ENCODE data around the gene LYZ.
"Not testable (repeated sequence)": the region's sequence is repeated elsewhere in the genome, so short reads cannot be mapped to it uniquely, and the experiment has no call there.

Gene LYZ

GRCh38 chr12:69348162-69348938, at the start of gene LYZ:
Gene LYZ, plus strand, starts transcription at chr12:69348381. Its CDS starts 28 bp downstream, at chr12:69348409.
- DNase-seq (ENCODE audit: low read depth in 2 of 2) = no peak

- DNase-seq (ENCODE audit: low read depth in 2 of 2) = no peak
Observed at GRCh38 chr12:69298947-69299346, 49.2 kb upstream of the LYZ start.

- no peak for DNase-seq (ENCODE audit: low read depth in 2 of 2)
Observed at GRCh38 chr12:69304284-69304683, 43.9 kb upstream of the LYZ start.

GRCh38 chr12:69309461-69309860, 38.7 kb upstream of the LYZ start:
- no peak for DNase-seq (ENCODE audit: low read depth in 2 of 2)

GRCh38 chr12:69313209-69313608, 35.0 kb upstream of the LYZ start:
- DNase-seq (ENCODE audit: low read depth in 2 of 2) = no peak

- not testable (repeated sequence) for DNase-seq (ENCODE audit: low read depth in 2 of 2)
Observed at GRCh38 chr12:69316784-69317183, 31.4 kb upstream of the LYZ start.

GRCh38 chr12:69317233-69317632, 30.9 kb upstream of the LYZ start:
- not testable (repeated sequence) for DNase-seq (ENCODE audit: low read depth in 2 of 2)

GRCh38 chr12:69318225-69318624, 30.0 kb upstream of the LYZ start:
- no peak for DNase-seq (ENCODE audit: low read depth in 2 of 2)

GRCh38 chr12:69321351-69321750, 26.8 kb upstream of the LYZ start:
- DNase-seq (ENCODE audit: low read depth in 2 of 2) = no peak

- no peak for DNase-seq (ENCODE audit: low read depth in 2 of 2)
Observed at GRCh38 chr12:69324797-69325466, 23.2 kb upstream of the LYZ start.

- no peak for DNase-seq (ENCODE audit: low read depth in 2 of 2)
Observed at GRCh38 chr12:69328426-69328825, 19.8 kb upstream of the LYZ start.

- DNase-seq (ENCODE audit: low read depth in 2 of 2) = no peak
Observed at GRCh38 chr12:69329669-69330428, 18.3 kb upstream of the LYZ start.

GRCh38 chr12:69330475-69331473, 17.4 kb upstream of the LYZ start:
- peak; percentile 8 to 20 for DNase-seq (ENCODE audit: low read depth in 2 of 2)

GRCh38 chr12:69331519-69331908, 16.7 kb upstream of the LYZ start:
- DNase-seq (ENCODE audit: low read depth in 2 of 2) = no peak

- DNase-seq (ENCODE audit: low read depth in 2 of 2) = no peak
Observed at GRCh38 chr12:69331909-69332684, 16.1 kb upstream of the LYZ start.

GRCh38 chr12:69332815-69333358, 15.3 kb upstream of the LYZ start:
- DNase-seq (ENCODE audit: low read depth in 2 of 2) = no peak

GRCh38 chr12:69334158-69334557, 14.0 kb upstream of the LYZ start:
- DNase-seq (ENCODE audit: low read depth in 2 of 2) = no peak

GRCh38 chr12:69337311-69338090, 10.7 kb upstream of the LYZ start:
- no peak for DNase-seq (ENCODE audit: low read depth in 2 of 2)

- no peak for DNase-seq (ENCODE audit: low read depth in 2 of 2)
Observed at GRCh38 chr12:69338120-69338859, 9.9 kb upstream of the LYZ start.
